CD4-positive, alpha-beta T cell treated with Interleukin-12 subunit alpha and Interleukin-12 subunit beta, for 1 hour (primary cell): ENCODE measurements around the gene MCFD2.

Experiments
- DNase-seq: peaks from one replicate; pipeline ENCODE4 v3.0.0-alpha.2; 2020

Gene MCFD2

GRCh38 chr2:46871976-46872381 lies 43.6 kb downstream of the MCFD2 start:
- no peak for DNase-seq

DNA sequence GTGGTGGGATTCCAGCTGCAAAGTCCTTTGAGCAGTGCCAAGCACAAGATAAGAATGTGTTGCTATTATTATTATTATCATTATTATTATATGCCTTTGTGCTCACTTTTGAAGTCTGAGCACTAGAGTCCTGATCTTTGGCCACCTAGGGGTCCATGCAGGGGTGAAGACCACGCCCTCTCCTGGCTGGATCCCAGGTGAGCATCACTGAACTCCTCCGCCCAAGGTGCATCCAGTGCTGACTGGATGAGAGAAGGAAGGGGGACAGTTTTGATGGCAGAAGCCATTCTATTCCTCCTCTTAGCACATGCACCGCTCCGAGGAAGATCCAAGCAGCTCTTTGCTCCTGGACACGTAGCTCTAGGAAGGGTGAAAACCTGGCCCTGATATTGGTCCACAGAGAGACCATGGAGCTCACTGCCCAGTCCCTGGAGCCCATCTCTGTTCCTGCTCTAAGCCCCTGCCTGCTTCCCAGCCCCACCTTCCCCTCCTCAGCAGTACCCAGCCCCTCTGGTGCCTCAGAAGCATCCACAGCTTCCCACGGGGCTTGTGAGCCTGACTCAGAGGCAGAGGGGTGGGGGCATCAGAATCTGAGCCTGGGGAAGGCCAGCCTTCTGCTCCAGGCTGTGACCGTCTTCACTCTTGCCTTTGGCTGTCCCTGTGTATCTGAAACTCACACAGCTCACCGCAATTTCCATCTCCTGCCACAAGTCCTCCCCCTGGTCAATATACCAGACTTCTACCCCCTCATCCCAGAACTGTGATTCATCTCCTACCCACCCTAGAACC lies 45.4 kb downstream of the MCFD2 start:
- no peak for DNase-seq

DNA sequence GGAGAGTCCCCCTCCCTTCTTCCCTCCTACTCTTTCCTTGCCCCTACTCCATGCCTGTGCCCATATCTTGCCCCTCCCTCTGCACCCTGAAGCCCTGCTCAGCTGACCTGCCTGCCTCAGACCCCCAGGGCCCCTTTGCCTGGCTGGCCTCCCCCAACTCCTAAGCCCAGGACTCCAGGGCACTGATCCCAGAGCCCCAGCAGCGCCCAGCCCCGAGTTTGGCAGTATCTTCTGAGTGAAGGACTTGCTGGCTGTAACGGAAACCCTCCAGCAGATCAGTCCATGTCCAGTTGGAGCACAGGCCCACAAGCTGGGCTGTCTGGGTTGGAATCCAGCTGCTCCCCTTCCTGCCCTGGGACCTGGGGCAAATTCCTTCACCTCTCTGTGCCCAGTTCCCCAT lies 46.0 kb downstream of the MCFD2 start:
- DNase-seq = no peak

DNA sequence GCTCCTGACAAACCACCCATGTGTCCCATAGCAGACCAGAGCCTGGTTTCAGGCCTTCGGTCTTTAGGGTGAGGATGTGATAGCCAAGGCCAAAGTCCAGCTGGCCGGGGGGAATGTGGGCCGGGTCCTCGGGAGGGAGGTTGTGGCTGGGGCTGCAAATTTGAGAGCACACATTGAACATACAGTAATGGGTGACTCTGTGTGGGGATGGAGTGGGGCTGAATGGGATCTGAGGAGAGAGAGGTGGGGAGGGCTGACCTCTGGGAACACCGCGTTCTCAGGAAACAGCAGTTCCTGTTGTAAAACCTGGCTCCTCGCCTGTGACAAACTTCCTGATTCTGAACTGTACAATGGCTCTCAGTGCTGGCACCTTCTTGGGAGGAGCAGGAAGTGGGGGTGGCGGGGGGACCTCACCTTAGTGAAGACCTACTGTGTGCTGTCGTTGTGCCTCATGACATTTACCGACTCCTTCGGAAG lies 48.8 kb downstream of the MCFD2 start:
- no peak for DNase-seq

GRCh38 chr2:46865181-46865970 lies 50.2 kb downstream of the MCFD2 start:
- DNase-seq = no peak

GRCh38 chr2:46863882-46864281 lies 51.7 kb downstream of the MCFD2 start:
- no peak for DNase-seq

DNA sequence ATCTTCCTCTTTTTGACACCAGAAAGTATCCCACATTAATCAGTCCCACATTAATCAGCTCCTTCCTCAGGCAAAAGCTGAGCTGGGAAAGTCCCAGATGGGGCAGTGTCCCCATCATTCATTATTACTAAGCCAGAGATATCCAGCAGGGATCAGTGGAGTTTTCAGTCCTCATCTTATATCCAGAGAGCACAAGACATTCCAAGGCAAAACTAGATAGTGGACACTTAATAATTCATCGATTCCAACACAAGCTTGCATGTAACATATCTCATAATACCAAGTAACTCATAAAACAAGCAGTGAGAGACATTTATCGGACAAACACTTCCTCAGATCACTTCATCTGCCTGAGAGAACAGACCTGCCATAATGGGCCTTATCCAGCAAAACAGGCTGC lies 53.1 kb downstream of the MCFD2 start:
- DNase-seq = no peak

- DNase-seq = no peak
Observed at GRCh38 chr2:46861916-46862315, 53.7 kb downstream of the MCFD2 start.

GRCh38 chr2:46859482-46859881 lies 56.1 kb downstream of the MCFD2 start:
- DNase-seq = no peak

- no peak for DNase-seq
Observed at GRCh38 chr2:46858702-46859090, 56.9 kb downstream of the MCFD2 start.

DNA sequence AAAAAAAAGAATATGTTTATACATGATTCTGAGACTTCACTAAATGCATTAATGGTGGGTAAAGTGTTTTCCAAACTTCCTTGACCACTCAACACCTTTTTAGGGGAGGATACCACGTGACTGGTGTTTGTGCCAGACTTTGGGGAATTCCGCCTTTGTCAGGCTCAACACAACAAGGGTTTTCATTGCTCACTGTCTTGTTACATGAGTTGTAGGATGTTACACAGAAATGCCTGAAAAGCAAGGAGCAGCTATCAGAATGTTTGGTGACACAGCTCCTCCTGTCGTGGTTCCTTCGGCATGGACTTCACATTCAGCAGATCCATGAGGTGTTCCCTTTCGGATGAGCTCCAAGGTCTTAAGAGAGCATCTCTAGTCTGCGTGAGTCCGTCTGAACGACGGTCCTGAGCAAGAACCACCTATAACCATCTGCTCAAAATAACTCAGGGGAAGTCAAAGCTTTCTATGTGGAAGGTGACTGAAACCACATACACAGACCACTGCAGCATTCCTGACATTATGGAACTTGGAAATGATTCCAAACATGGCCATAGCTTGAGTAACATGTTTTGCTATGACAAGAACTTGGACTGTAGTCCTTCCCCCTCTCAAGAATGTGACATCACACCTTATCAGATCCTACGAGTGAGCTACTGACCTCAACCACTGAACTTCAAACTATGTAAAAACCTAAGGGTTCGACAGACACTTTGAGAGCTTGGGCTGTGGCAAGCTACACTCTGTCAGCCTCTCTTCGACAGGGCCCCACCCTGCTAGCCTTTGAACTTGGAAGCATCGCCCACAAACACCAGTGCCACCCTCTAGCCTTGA lies 57.5 kb downstream of the MCFD2 start:
- DNase-seq = no peak

GRCh38 chr2:46856336-46856735 lies 59.3 kb downstream of the MCFD2 start:
- no peak for DNase-seq

DNA sequence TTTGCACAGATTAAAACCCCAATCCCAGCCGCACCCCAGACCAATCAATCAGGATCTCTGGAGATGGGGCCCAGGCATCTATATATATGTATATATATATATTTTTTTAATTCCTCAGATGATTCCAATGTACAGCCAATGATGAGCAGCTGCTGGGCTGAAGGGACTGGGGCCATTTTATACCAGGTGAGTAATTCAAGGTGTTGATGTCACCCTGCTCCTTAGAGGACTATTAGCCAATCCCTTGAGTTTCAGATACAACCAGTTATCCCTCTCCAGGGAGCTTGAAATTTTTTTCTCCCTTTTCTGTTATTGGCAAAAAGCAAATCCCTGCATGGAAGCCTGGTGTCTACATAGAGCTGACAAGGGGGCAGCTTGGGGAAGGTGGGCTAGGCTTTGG lies 59.8 kb downstream of the MCFD2 start:
- no peak for DNase-seq

- no peak for DNase-seq
Observed at GRCh38 chr2:46854260-46854659, 61.3 kb downstream of the MCFD2 start.

GRCh38 chr2:46852598-46852997 lies 63.0 kb downstream of the MCFD2 start:
- DNase-seq = no peak

DNA sequence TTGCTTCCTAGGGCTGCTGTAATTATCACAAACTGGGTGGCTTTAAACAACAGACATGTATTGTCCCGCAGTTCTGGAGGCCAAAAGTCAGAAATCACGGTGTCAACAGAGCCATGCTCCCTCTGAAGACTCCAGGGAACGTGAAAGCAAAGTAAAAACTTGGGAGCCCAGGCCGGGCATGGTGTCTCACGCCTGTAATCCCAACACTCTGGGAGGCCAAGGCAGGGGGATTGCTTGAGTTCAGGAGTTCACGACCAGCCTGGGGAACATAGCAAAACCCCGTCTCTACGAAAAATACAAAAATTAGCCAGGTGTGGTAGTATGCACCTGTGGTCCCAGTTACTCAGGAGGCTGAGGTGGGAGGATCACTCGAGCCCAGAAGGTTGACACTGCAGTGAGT lies 63.5 kb downstream of the MCFD2 start:
- no peak for DNase-seq
